UCSD-AML1 (cell line): Measurements from ENCODE around the gene SLC15A4.
A peak's percentile ranks its signal among the peaks of the same experiment; 100 is the strongest.
"Not testable (repeated sequence)": the region's sequence is repeated elsewhere in the genome, so short reads cannot be mapped to it uniquely, and the experiment has no call there.

Experiments used
- DNase-seq: peaks from one replicate; lab custom pipeline; 2025; ENCODE audit not compliant: unreplicated experiment; lab: John Stamatoyannopoulos, UW

Gene SLC15A4

DNA sequence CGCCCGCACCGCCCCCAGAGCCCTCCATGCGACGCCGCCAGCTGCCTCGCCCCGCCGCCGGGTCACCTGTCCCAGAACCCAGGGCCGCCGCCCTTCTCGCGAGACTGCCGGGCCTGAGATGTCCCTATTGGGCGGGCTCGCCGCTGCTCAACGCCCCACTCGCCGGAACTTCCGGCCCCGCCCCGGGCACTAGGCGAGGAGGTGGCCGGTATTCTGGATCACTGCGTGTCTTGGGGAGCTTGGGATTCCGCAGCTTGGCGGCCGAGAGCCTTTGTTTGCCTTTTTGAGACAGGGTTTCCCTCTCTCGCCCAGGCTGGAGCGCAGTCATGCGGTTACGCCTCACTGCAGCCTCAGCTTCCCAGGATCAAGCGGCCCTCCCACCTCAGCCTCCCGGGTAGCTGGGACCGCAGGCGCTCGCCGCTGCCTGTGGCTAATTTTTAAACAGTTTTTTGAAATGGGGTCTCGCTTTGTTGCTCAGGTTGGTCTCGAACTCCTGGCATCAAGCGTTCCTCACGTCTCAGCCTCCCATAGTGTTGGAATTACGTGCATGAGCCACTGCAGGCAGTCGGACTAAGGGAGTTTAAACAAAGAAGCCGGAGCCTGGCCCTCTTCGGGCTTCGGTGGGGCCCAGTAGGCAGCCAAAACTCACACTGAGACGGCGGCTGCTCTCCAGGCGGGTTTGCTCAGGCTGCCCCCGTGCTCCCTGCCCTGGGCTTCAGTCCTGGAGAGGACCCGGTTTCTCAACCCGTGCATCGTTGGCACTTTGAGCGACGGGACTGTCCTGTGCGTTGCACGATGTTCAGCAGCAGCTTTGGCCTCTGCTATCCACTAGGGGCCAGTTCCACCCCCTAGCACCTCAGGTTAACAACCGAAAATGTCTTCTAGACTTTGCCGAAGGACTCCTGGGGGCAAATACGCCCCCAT is at the start of gene SLC15A4:
Gene SLC15A4, minus strand, starts transcription at position 43 of the 924 bp plus-strand sequence. Its CDS starts 15 bp downstream, at position 28.
- peak; percentile 92 for DNase-seq

DNA sequence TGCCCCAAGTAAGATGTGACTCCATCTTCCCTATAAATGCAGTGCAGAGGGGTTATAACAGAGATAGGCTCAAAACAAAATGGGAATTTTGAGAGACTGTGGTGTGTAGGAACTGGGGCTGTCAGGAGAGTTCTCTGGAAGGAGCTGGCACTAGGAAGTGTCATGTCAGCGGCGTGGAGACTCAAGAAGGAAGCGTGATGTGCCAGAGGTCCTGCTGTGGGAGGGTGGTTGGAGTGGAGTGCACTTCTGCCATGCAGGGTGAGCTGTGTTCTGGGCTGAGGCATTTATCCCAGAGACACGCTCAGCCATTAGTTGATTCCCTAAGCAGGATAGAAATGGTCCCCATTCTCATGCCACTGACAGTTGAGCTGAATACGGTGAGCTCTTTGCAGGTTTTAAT is 48.5 kb upstream of the SLC15A4 start:
- no peak for DNase-seq

DNA sequence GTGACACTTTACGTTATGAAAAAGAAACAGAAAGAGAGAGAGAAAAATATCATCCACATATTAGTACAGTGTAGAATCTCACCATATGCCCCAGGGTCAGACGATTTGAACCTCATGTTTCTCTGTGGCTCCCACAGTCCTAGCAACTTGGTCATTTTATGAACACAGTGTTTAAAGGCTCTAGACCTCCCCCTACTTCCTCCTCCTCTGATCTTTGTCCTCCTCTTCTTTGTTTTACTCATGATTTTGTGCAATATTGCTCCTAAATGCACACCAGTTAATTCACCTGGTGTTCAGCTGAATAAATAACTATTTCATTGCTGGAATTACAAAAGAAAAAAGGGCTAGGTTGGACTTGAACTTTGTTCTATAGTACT is 47.7 kb upstream of the SLC15A4 start:
- no peak for DNase-seq

DNA sequence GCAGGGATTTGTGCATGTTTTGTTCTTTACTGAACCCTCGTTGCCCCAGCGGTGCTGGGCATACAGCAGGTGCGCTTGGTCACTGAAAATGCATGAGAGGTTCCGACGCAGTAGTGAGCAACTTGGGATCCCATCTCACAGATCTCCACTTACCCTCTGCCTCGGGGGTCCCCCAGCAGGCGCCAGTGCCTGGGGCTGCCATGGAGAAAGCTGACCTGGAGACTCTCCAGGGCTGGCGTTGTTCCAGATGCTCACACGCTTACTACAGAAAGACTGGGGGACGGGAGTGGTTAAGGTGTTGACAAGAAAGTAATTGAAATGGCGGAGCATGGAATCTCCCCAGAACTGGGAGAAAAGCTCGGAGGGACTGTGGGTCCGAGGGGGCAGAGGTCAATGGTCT is 43.7 kb upstream of the SLC15A4 start:
- DNase-seq: no peak

DNA sequence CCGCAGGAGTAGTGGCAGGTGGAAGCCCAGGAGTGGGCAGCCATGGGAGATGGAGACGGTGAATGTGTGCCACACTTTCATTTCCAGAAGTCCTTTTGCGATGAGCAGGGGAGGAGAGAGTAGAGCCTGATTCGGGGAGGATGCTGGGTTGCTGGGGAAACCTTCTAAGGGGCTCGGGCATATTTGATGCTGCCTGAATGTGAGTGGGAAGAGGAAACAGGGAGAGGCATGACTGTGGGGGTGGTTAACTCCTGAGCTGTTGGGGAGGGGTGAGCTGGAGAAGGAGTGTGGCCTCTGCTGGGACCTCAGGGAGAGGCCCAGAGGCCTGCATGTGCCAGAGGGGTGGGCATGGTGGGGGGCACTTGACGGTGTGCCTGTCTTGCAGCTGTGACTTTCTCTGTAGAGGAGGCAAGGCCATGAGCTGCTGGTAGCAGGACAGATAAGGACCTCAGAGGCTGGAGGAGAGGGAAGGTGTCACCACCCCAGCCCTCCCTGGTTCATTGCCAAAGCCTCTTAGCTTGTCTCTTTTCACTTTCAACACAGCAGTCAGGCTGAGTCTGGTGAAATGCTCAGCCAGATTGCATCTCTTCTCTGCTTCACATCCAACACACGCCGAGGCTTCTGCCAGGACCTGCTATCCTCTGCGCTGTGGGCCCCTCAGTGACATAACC is 40.9 kb upstream of the SLC15A4 start:
- DNase-seq: no peak

DNA sequence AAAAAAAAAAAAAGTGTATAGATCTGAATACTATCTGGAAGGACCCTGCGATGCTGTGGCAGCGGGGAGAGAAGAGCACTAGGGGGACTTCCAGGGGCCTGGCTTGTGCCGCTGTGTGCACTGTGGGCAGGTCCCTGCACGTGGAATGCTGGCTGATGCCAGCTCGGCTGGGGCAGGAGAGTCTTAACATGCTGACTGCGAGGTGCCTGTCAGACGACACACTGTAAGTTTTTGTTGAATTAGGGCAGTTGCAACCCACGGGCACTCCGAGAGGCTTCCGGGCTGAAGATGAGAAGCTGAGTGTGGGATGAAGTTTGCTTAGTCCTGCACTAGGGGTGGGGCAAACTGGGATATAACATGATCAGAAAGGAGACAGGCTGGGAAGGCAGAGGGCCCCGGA is 40.2 kb upstream of the SLC15A4 start:
- no peak for DNase-seq

DNA sequence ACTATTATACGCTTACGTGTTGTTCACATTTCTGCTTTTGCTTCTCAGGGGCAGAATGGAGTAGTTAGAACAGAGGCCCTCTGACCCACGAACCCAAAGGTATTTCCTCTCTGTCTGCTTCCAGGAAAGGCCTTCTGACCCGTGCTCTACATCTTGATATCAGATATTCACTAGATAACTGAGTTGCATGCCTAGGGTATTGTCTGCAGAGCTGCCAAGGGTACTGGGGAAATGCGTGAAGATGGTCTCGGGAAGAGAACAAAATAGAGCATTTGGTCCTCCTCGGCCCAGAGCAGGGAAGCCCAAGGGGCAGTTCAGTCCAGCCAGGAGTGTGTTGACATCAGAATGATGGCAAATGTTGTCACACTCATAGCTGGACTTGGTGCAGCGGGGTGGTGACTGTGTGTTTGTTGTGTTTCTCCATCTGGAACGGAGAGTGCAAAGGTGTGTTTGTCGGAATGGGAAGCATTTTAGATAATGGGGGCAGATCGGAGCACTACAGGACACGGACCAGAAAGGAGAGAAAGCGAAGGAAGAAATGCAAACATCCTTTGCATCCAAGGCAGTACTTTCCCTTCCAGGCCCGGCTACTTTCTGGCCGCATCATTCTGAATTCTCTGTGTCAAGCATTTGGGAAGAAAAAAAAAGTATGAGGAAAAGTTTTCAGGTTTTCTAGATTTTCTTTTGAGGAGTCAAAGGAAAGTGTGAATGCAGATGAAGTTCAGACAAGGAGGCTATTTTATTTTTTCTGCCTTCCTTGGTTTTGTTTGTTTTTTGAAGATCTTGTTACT is 37.7 kb upstream of the SLC15A4 start:
- no peak for DNase-seq

DNA sequence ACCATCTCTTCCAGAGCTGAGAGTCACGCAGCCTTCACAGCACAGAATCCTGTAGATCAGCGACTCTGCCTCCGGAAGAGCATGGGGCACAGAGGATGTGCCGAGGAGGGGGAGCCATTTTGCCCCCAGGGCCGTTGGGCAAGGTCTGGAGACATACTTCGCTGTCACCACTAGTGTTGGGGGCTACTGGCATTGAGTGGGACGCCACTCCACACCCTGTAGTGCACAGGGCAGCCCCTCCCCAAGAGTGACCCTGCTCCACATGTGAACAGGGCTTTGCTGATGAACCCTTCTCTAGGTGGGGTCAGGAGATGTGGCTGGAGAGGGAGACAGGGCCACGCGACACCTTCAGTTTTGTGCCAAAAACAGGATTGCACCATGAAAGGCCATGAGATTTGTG is 35.6 kb upstream of the SLC15A4 start:
- no peak for DNase-seq

DNA sequence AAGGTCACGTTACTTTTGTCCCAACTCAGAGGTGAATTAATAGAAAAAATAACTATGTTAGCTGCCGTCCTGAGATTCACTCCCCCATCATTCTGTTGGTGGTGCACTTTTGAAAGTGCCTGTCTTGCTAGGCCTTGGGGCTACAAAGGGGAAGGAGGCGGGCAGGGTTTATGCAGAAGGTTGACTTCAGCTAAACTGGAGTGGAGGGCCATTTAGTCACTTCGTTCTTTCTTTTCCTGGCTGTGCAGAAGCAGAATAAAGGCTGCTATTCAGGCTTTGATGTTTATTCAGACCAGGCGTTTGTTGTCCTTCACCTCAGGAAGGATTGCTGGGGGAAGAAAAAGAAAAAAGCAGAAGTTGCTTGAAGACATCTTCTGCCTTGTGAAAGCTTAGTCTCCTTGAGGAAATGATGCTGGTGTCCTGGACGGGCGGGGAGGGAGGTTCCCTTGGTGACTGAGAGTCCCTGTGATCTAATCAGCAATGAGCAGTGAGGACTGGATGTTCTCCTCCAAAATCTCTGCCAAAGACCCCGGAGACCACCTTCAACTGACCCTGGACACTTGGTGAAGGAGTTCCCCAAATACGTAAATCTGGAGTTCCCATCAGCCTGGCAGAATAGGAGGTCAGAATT is 33.5 kb upstream of the SLC15A4 start:
- DNase-seq: no peak

DNA sequence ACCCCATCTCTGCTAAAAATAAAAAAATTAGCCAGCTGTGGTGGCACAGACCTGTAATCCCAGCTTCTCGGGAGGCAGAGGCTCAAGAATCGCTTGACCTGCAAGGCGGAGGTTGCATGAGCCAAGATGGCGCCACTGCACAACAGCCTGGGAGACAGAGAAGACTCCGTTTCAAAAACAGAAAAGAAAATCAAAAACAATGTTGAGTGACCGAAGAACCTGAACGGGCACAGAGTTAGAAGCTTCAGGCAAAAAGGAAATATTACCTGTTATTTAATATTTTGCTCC is 33.0 kb upstream of the SLC15A4 start:
- no peak for DNase-seq

DNA sequence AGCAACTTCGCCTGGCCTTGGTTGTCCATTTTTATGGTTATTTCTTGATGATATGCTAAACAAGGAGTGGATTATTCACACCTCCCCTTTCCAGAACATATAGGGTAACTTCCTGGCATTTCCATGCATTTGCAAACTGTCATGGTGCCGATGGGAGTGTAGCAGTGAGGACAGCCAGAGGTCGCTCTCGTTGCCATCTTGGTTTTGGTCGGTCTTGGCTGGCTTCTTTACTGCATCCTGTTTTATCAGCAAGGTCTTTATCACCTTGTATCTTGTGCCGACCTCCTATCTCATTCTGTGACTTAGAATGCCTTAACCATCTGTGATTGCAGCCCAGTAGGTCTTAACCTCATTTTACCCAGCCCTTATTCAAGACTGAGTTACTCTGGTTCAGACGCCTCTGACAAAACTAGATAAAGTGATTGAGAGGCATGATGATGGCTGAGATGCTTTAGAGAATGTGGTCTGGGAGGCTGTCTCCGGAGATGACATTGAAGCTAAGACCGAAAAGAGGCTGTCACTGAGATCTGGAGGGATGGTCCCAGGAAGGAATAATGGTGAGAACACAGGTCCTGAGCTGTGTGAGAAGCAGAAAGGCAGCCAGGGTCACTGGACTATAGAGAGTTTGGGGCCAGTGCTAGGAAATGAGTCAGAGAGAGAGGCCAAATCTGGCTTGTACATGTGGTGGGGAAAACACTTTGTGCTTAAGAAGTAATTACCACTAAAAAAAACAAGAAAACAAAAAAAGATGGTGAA is 32.5 kb upstream of the SLC15A4 start:
- no peak for DNase-seq

DNA sequence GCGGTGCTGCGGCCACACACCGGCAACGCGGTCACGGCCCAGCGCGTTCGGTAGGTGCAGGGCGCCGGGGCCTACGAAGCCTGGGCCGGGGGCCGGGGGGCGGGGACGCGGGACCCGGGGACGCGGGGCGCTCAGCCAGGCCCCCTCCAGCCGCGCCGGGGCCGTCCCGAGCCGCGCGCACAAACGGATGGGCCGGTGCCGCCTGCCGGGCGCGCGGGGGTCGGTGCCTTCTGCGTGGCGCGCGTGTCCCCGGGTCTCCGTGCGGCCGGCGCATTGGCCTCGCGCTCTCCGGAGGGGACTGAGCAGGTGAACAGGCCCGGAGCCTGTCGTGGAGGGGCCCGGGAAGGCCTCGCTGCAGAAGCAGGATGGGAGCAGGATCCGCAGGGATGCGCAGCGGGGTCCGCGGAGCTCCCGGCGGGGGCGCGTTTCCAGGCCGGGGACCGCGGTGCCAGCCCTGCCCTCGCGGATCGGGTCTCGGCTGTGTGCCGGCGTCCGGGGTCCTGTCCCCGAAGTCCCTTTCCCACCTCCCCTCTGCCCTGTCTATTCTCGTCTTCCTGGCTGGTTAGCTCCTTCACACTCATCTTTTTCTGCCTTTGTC is 29.9 kb upstream of the SLC15A4 start:
- no peak for DNase-seq

DNA sequence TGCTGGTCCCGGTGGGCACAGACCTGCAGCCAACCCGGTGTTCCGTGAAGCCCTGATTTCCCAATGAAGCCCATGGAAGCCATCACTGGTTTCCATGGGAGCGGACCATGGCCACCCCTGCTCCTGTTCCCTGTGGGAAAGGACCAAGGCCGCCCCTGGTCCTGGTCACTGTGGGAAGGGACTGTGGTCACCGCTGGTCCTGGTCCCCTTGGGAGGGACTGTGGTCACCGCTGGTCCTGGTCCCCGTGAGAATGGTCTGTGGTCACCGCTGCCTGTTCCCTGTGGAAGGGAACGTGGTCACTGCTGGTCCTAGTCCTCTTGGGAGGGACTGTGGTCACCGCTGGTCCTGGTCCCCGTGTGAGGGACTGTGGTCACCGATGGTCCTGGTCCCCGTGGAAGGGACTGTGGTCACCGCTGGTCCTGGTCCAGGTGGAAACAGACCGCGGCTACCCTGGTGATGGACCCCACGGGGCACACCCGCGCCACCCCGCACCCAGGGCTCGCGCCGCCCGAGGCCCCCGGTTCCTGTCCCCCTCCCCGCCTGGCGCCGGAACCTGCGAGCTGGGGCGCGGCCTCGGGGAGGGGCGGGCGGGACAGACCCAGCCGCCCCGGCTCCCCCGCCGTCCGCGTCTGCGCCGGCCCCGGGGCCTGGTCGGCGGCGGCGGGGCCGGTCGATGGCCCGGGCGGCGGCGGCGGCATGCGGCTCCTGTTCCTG is 29.3 kb upstream of the SLC15A4 start, which contains the start of gene GLT1D1:
Gene GLT1D1, plus strand, starts transcription at position 594 of the 715 bp plus-strand sequence. Its CDS starts 104 bp downstream, at position 698.
- DNase-seq: no peak

DNA sequence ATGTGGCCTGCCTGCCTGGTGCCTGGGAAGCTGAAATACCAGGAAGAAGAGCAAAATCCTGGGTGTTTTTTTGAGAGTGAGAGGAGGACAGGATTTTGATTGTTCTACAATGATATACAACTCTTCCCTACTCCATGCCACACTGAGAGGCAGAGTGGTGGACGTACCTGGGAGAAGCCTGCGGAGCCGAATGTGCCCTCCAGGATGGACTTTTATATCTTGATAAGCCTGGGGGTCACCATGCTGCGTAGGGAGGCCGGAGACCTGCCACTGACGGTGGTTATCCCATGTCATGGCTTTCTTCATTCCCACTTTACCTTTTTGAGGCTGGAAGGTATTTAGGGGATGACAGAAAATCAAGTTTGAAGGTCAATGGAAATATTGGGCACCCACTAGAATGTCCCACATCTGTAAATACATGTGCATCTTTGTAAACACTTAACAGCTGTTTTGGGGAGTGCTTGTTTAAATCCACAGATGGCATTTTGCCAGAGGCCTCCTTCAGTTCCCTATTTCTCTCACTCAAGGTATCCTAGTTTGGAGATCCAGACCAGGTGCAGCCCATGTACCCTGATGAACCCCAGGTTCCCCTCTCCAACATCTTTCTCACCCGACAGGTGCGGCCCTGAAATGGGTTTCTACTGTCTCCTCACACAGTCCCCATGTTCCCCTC is 28.4 kb upstream of the SLC15A4 start:
- DNase-seq: no peak

DNA sequence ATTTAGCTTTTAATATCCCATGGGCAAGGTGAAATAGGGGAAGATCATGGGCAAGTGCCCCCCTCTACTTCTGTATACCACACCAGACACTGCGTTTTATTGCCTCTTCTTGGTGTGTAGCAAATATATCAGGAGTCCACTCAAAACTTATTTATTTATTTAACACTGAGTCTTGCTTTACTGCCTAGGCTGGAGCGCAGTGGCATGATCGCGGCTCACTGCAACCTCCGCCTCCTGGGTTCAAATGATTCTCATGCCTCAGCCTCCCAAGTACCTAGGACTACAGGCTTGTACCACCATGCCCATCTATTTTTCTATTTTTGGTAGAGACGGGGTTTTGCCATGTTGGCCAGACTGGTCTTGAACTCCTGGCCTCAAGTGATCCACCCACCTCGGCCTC is 27.7 kb upstream of the SLC15A4 start:
- not testable (repeated sequence) for DNase-seq

DNA sequence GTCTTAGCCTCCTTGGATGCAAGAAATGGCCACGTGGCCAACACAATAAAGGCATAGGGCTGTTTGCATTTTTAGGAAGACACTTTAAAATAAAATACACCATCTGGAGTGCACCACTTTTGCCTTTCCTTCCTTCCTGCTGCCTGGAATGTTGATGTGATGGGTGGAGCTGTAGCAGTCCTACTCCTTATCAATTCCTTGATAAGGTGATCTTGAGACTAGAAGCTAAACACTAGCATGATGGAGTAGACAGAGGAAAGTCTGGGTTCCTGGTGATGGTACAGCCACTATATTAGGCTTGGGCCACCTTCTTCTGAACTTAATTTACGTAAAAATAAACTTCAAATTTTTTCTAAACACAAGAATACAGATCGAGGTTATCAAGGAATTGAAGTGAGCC is 26.6 kb upstream of the SLC15A4 start:
- DNase-seq: no peak

DNA sequence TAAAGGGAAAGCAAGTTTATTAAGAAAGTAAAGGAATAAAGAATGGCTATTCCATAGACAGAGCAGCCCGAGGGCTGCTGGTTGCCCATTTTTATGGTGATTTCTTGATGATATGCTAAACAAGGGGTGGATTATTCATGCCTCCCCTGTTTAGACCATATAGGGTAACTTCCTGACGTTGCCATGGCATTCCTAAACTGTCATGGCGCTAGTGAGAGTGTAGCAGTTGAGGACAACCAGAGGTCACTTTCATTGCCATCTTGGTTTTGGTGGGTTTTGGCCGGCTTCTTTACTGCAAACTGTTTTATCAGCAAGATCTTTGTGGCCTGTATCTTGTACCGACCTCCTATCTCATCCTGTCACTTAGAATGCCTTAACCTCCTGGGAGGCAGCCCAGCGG is 26.0 kb upstream of the SLC15A4 start:
- DNase-seq: not testable (repeated sequence)

DNA sequence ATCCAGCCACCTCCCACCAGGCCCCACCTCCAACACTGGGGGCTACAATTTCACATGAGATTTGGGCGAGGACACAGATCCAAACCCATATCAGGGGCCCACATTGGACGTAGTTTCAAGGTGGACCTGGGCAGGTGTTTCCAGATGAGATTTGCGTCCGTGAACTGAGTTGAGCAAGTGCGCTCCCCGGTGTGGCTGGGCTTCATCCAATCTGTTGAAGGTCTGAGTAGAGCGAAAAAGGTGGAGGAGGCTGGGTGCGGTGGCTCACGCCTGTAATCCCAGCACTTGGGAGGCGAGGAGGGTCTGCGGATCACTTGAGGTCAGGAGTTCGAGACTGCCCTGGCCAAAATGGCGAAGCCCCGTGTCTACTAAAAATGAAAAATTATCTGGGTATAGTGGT is 24.6 kb upstream of the SLC15A4 start:
- DNase-seq: no peak

DNA sequence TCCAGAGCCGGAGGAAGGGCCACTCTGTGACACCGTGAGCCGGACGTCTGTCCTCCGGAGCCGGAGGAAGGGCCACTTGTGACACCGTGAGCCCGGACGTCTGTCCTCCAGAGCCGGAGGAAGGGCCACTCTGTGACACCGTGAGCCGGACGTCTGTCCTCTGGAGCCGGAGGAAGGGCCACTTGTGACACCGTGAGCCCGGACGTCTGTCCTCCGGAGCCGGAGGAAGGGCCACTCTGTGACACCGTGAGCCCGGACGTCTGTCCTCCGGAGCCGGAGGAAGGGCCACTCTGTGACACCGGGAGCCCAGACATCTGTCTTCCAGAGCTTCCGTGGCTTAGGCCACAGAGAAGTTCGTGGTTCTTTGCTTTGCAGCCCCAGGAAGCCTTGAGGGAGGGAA is 22.9 kb upstream of the SLC15A4 start:
- DNase-seq: not testable (repeated sequence)
